ENCODE data around the gene GMNN. TPM values are rescaled to one million over a fixed set of nuclear protein-coding genes. Genes with fewer than 3 reads are reported as not detected.

GMNN gene
- total RNA-seq = 9.9 and 12.1 TPM in 2 replicates

DNA sequence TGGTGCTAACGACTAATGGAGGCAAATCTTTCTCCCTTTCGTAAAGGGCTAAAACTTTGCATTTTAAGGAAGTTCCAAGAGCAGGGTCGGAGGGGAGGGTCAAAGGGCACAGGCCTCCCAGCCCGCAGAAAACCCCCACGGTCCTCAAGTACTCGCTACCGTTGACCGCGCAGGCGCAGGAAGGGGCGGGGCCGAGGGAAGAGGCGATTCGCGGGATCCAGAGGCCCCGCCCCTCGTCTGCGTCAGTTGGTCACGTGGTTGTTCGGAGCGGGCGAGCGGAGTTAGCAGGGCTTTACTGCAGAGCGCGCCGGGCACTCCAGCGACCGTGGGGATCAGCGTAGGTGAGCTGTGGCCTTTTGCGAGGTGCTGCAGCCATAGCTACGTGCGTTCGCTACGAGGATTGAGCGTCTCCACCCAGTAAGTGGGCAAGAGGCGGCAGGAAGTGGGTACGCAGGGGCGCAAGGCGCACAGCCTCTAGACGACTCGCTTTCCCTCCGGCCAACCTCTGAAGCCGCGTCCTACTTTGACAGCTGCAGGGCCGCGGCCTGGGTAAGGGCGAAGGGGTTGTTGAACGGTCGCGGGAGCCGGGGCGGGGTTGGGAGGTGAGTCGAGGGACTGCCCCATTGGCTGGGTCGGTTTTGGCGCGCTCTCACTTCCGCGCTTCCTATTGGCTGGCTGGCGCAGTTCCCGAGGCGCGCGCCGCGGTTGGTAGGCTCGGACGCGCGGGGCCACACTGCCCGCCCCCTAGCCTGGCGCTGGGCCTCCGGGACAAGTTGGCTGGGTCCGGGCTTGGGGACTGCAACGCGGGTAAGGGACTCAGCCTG lies at the start of gene GMNN:
GMNN (plus strand) TSS at position 242 of the 824 bp plus-strand sequence. CDS start 2,310 bp downstream, outside the sequence.

DNA sequence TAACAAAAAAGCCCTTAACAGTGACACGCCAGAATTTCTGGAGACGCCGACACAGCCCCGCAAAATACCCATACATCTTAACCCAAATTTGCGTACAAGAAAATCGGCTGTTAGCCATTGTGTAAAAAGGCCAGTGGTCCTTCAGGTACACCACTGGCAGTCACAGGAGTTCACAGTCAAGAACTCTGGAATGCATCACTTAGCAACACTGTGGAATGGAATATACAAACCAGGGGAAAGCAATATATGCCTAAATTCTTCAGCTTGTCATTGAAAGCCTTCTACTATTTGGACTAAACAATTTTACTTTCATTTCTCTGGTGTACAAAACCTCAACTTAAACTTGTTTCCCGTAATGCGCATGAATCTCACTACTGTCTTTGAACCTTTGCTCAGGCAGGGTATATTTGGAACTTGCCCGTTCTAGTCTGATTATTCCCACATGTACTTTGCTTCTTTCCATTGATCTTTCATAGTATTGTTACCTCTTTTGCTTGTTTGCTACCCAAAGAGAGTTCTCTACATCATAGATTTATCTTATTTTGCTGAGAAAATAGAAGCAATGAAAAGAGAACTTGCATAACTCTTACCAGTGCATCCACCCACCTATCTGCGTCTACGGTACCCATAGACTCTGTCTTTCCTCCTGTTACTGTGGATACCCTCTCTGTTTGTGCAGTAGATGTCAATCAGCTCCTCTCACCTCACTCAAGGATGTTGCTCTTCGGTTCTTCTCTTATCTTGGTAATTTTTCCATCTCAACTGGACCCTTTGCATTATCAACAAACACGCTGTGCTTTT lies 24.2 kb downstream of the GMNN start, which contains the start of gene ARMH2:
ARMH2 (minus strand) TSS at position 178 of the 801 bp plus-strand sequence; CDS start at position 118, 60 bp downstream.

Other genes with a start within 250 kb of the GMNN start
- under 0.01 and 0.09 TPM in 2 replicates for gene KIAA0319, start 128.7 kb upstream of the GMNN start, total RNA-seq
- gene TDP2, start 108.0 kb upstream of the GMNN start, total RNA-seq = 36.6 and 39.5 TPM in 2 replicates
- gene ACOT13, start 107.9 kb upstream of the GMNN start, total RNA-seq = 9.1 and 14.3 TPM in 2 replicates
- 42.3 and 60.7 TPM in 2 replicates for gene C6orf62, start 55.8 kb upstream of the GMNN start, total RNA-seq
- not detected in 2 replicates for gene ARMH2, start 24.0 kb downstream of the GMNN start, total RNA-seq
- 0.16 and 0.34 TPM in 2 replicates for gene RIPOR2, start 161.0 kb downstream of the GMNN start, total RNA-seq

Data from bronchial smooth muscle cell (primary cell).